CD4-positive, alpha-beta T cell (primary cell): ENCODE results near the gene SS18L1. TPM values are rescaled to one million over a fixed set of nuclear protein-coding genes. Genes with fewer than 3 reads are reported as not detected.

Source experiments
- ATAC-seq: fragments of 200-7000 bp; cut with Tn5 transposase; one replicate; pipeline ENCODE4 v1.10.0; 2022; ENCODE audit warnings: mild to moderate bottlenecking; ENCODE audit not compliant: poor library complexity
- CTCF ChIA-PET: fragments of 350-600 bp; sonication (Branson Sonifier 250); formaldehyde crosslinking; loops from one replicate; lab custom pipeline; 2021; ENCODE audit warnings: antibody characterized with exemption, inconsistent platforms; lab: Charles Lee
- POLR2A ChIA-PET: fragments of 350-600 bp; sonication (Branson Sonifier 250); formaldehyde crosslinking; loops from one replicate; lab custom pipeline; 2021; ENCODE audit warnings: antibody characterized with exemption, inconsistent platforms; lab: Charles Lee
- DNase-seq, 14 experiments: peaks; one replicate each; pipeline ENCODE4 v3.0.0-alpha.2; 2013 to 2020; ENCODE audit warnings: mixed read lengths in 2 of 14
- H3K27ac ChIP-seq, 2 donors: one replicate each; pipeline versions ENCODE4 v1.5.1 to v1.7.0; 2013; ENCODE audit warnings: low read length in 2 of 2, low read depth in 1 of 2, mild to moderate bottlenecking in 1 of 2
- H3K27me3 ChIP-seq, 2 experiments: 1 replicate in 1 of 2; 2 replicates in 1 of 2; pipeline versions ENCODE4 v1.6.1 to v1.7.0; 2013; ENCODE audit warnings: low read length in 2 of 2, control low read depth in 1 of 2, mild to moderate bottlenecking in 1 of 2, moderate library complexity in 1 of 2; ENCODE audit not compliant: insufficient read depth in 2 of 2, control insufficient read depth in 1 of 2
- H3K36me3 ChIP-seq: one replicate; pipeline ENCODE4 v1.6.1; 2013; ENCODE audit warnings: low read length, control low read depth; ENCODE audit not compliant: insufficient read depth
- H3K4me1 ChIP-seq: one replicate; pipeline ENCODE4 v1.6.1; 2013; ENCODE audit warnings: low read length, control low read depth; ENCODE audit not compliant: insufficient read depth
- H3K4me3 ChIP-seq: one replicate; pipeline ENCODE4 v1.5.1; 2013; ENCODE audit warnings: mild to moderate bottlenecking, low read length, moderate library complexity
- H3K9me3 ChIP-seq, 2 experiments: 1 replicate in 1 of 2; 2 replicates in 1 of 2; pipeline versions ENCODE4 v1.6.1 to v1.7.0; 2013; ENCODE audit warnings: low read length in 2 of 2, mild to moderate bottlenecking in 2 of 2, control low read depth in 1 of 2, moderate library complexity in 1 of 2; ENCODE audit not compliant: control insufficient read depth in 1 of 2, insufficient read depth in 1 of 2
- H3K27ac Mint-ChIP-seq: one replicate; pipeline ENCODE4 v1.8.0; 2020; ENCODE audit warnings: mixed read lengths
- H3K27me3 Mint-ChIP-seq: one replicate; pipeline ENCODE4 v1.8.0; 2021; ENCODE audit warnings: mixed read lengths
- H3K36me3 Mint-ChIP-seq: one replicate; pipeline ENCODE4 v1.8.0; 2021; ENCODE audit warnings: low read depth, mixed read lengths
- H3K4me1 Mint-ChIP-seq: one replicate; pipeline ENCODE4 v1.8.0; 2021; ENCODE audit warnings: low read depth, mixed read lengths
- H3K4me3 Mint-ChIP-seq: one replicate; pipeline ENCODE4 v1.8.0; 2020; ENCODE audit warnings: mild to moderate bottlenecking, mixed read lengths
- H3K9me3 Mint-ChIP-seq: one replicate; pipeline ENCODE4 v1.8.0; 2020; ENCODE audit warnings: mixed read lengths
- CTCF ChIP-seq: fragments of 200-600 bp; IDR thresholded peaks from one replicate; pipeline ENCODE4 v1.8.0; 2022; ENCODE audit warnings: antibody characterized with exemption, mild to moderate bottlenecking
- intact Hi-C, 2 experiments: fragments of 100-400 bp; cut with DNase I in 1 of 2; cut with micrococcal nuclease in 1 of 2; formaldehyde crosslinking; loops; one replicate each; pipeline versions ENCODE4 v1.15.1 to v1.9.0; 2023 to 2025; cut with DNase I, micrococcal nuclease
- total RNA-seq, 174 experiments: library from RNA in 2 of 174; stranded (reverse) in 2 of 174; gene quantifications; one replicate each; pipeline ENCODE4 v1.2.3 and lab custom pipeline; 2021 to 2026

The SS18L1 gene
- total RNA-seq, 2 experiments from 2014 or later: 12.8 to 13.4 TPM

DNA sequence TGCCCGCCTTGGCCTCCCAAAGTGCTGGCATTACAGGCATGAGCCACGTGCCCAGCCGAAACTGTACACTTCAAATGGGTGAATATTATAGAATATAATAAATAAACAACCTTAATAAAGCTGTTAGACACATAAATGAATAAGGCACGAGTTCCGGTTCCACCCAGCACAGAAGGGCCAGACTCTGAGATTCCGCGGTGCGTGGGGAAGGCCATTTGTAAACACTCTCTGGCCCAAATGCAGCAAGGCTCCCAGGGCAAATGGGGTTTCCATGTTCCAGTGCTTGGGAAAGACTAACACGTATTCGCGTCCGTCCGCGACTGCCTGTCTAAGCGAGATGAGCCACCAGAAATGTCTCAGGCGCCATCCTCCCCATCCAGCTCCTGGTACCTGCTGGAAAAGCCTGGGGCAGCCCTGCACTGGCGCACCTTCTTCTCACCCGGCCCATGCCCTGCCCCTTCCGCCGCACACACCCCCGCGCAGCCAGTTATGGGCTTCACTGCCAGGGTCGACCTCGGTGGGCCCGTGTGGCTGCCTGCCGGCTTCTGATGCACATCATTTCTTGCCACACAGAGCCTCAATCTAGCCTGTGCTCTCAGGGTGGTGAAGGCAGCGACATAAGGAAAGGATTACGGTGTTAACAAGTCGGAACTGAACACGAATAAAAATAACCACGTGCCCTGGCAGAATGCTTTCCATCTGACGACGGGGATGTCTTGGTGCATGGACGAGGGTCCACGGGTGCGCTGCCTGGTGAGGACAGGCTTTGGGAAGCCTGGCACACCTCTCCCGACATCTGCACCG lies 26.8 kb upstream of the SS18L1 start:
- no peaks in the 10 kb centered on the region for H3K27me3 ChIP-seq
- DNase-seq (no peak), ATAC-seq (no peak)
- Mint-ChIP-seq H3K36me3 (peaks cover 23% of the 10 kb centered on the region), H3K4me1 (peaks cover 37% of the 10 kb centered on the region), H3K9me3 (no peaks in the 10 kb centered on the region), H3K27me3 (no peaks in the 10 kb centered on the region), H3K27ac (peak overlapping the region; percentile 94), H3K4me3 (no peak overlapping the region)
- intact Hi-C loops: no loop called here
- TF ChIP-seq CTCF: no peak
- ChIA-PET POLR2A (interaction anchor here (0.7 to 6.2 kb wide), 3 partner anchors 12 to 49 kb away, joined by 3 to 149 read pairs (median 3); partner anchors contain the start of gene TAF4), CTCF (no interaction called here)
- peaks cover 24 to 59% of the 10 kb centered on the region in 2 experiments for H3K9me3 ChIP-seq
- H3K4me3 ChIP-seq: no peak overlapping the region
- H3K27ac ChIP-seq: peak overlapping the region in 1 of 2 donors; percentile 11
- H3K4me1 ChIP-seq: peaks cover 38% of the 10 kb centered on the region
- no peaks in the 10 kb centered on the region for H3K36me3 ChIP-seq

DNA sequence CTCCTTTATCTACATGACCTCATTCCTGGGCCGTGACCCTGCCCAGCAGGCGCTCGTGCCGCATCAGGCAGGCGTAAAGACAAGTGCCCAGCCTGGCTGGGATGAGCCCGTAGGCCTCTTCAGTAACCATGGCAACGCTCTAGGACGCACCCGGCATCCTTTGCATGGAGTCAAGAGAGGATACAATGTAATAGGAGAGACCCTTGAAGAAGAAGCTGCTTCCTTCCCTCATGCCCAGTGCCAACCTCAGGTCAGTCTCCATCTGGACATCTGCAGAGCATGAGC lies 26.3 kb upstream of the SS18L1 start:
- peaks cover 38% of the 10 kb centered on the region for H3K4me1 ChIP-seq
- Mint-ChIP-seq H3K27ac (peak overlapping the region; percentile 94), H3K4me3 (peak overlapping the region; percentile 80), H3K27me3 (no peaks in the 10 kb centered on the region), H3K36me3 (peaks cover 20% of the 10 kb centered on the region), H3K4me1 (peaks cover 37% of the 10 kb centered on the region), H3K9me3 (no peaks in the 10 kb centered on the region)
- no peaks in the 10 kb centered on the region for H3K36me3 ChIP-seq
- ChIA-PET POLR2A (interaction anchor here (0.7 to 6.2 kb wide), 2 partner anchors 17 to 50 kb away, joined by 3 to 149 read pairs; partner anchors contain the start of gene TAF4), CTCF (interaction anchor here (0.6 kb wide), 1 partner anchor 73 kb away, joined by 3 read pairs; no protein-coding TSS in a partner anchor)
- no peak for ATAC-seq
- TF ChIP-seq CTCF: no peak
- DNase-seq: no peak
- no peak overlapping the region for H3K4me3 ChIP-seq
- no peaks in the 10 kb centered on the region for H3K27me3 ChIP-seq
- peak overlapping the region in 1 of 2 donors; percentile 11 for H3K27ac ChIP-seq
- intact Hi-C loops: no loop called here
- peaks cover 19 to 54% of the 10 kb centered on the region in 2 experiments for H3K9me3 ChIP-seq

- Histone ChIP-seq H3K4me3 (peak overlapping the region; percentile 7), H3K4me1 (peaks cover 38% of the 10 kb centered on the region), H3K27me3 (no peaks in the 10 kb centered on the region), H3K36me3 (no peaks in the 10 kb centered on the region), H3K27ac (peak overlapping the region; percentile 27 to 32), H3K9me3 (peaks cover 15 to 50% of the 10 kb centered on the region in 2 experiments)
- Mint-ChIP-seq H3K4me3 (peak overlapping the region; percentile 80), H3K9me3 (no peaks in the 10 kb centered on the region), H3K27ac (peak overlapping the region; percentile 94), H3K27me3 (no peaks in the 10 kb centered on the region), H3K36me3 (peaks cover 17% of the 10 kb centered on the region), H3K4me1 (peaks cover 37% of the 10 kb centered on the region)
- TF ChIP-seq CTCF: no peak
- intact Hi-C loops: no loop called here
- POLR2A ChIA-PET: interaction anchor here (0.7 to 6.2 kb wide), 4 partner anchors 16 to 50 kb away, joined by 3 to 149 read pairs (median 3); partner anchors contain the start of genes PSMA7, SS18L1 and TAF4
- peak; percentile 61 to 93 (median 73) for DNase-seq
- CTCF ChIA-PET: interaction anchor here (0.6 kb wide), 1 partner anchor 73 kb away, joined by 3 read pairs; no protein-coding TSS in a partner anchor
- peak; percentile 51 for ATAC-seq
Observed at GRCh38 chr20:62117658-62118057, 25.9 kb upstream of the SS18L1 start.
